HL-60/S4 (cell line): ENCODE data around the gene UBE2V1.

Source experiments
- in situ Hi-C: fragments of 300-500 bp; cut with MboI; formaldehyde crosslinking; loops from 2 replicates; pipeline ENCODE4 v1.14.3; 2022; ENCODE audit warnings: low sequenced_read_pairs

Gene UBE2V1

GRCh38 chr20:50049442-50050026 is 63.4 kb downstream of the UBE2V1 start:
- in situ Hi-C loops = no loop called here

- in situ Hi-C loops = no loop called here
Observed at GRCh38 chr20:50048420-50049166, 64.4 kb downstream of the UBE2V1 start.

GRCh38 chr20:50044353-50044960 is 68.5 kb downstream of the UBE2V1 start:
- in situ Hi-C loops = no loop called here

GRCh38 chr20:50043573-50044352 is 69.2 kb downstream of the UBE2V1 start:
- in situ Hi-C loops = no loop called here

- in situ Hi-C loops = no loop called here
Observed at GRCh38 chr20:50042370-50043313, 70.3 kb downstream of the UBE2V1 start.

GRCh38 chr20:50041246-50041873 is 71.6 kb downstream of the UBE2V1 start:
- in situ Hi-C loops = no loop called here

- in situ Hi-C loops = no loop called here
Observed at GRCh38 chr20:50040432-50041245, 72.3 kb downstream of the UBE2V1 start.

- in situ Hi-C loops = no loop called here
Observed at GRCh38 chr20:50039706-50040431, 73.1 kb downstream of the UBE2V1 start.

- in situ Hi-C loops = no loop called here
Observed at GRCh38 chr20:50038574-50038991, 74.4 kb downstream of the UBE2V1 start.

- in situ Hi-C loops = no loop called here
Observed at GRCh38 chr20:50038169-50038568, 74.8 kb downstream of the UBE2V1 start.

GRCh38 chr20:50037575-50037974 is 75.4 kb downstream of the UBE2V1 start:
- in situ Hi-C loops = no loop called here

- in situ Hi-C loops = no loop called here
Observed at GRCh38 chr20:50037123-50037522, 75.8 kb downstream of the UBE2V1 start.

GRCh38 chr20:50036703-50037102 is 76.2 kb downstream of the UBE2V1 start:
- in situ Hi-C loops = no loop called here

GRCh38 chr20:50034567-50035180 is 78.3 kb downstream of the UBE2V1 start:
- in situ Hi-C loops = no loop called here

GRCh38 chr20:50032955-50033666 is 79.8 kb downstream of the UBE2V1 start:
- in situ Hi-C loops = no loop called here
